Right cardiac atrium (tissue), 5 donors: Measurements from ENCODE around the gene TMEM121B. TPM values are rescaled to one million over a fixed set of nuclear protein-coding genes. Genes with fewer than 3 reads are reported as not detected.
A peak's percentile ranks its signal among the peaks of the same experiment; 100 is the strongest.
"Not testable (repeated sequence)": the region's sequence is repeated elsewhere in the genome, so short reads cannot be mapped to it uniquely, and the experiment has no call there.

ENCODE experiments used
- ATAC-seq, 2 donors: fragments of 200-7000 bp; cut with Tn5 transposase; one replicate each; pipeline versions ENCODE4 v1.8.0 to v1.9.1; 2020; ENCODE audit warnings: moderate library complexity in 2 of 2, mild to moderate bottlenecking in 1 of 2
- DNase-seq, 3 donors: peaks; one replicate each; pipeline ENCODE4 v3.0.0-alpha.2; 2020
- H3K27ac ChIP-seq: one replicate; pipeline ENCODE4 v1.5.1; 2013; ENCODE audit warnings: mild to moderate bottlenecking, low read length, control low read depth, moderate library complexity
- H3K27me3 ChIP-seq: one replicate; pipeline ENCODE4 v1.6.1; 2013; ENCODE audit not compliant: control insufficient read depth, insufficient read depth
- H3K4me1 ChIP-seq: one replicate; pipeline ENCODE4 v1.6.1; 2013; ENCODE audit warnings: low read length; ENCODE audit not compliant: control insufficient read depth, insufficient read depth
- H3K4me3 ChIP-seq: one replicate; pipeline ENCODE4 v1.5.1; 2013; ENCODE audit warnings: low read length, control low read depth
- H3K9me3 ChIP-seq: one replicate; pipeline ENCODE4 v1.6.1; 2013; ENCODE audit warnings: low read length; ENCODE audit not compliant: control insufficient read depth
- WGBS: extraction: QIAGEN DNeasy Blood & Tissue Kit; methylation state at CpG from one replicate; pipeline ENCODE4 v1.1.7; 2013; 5-methylcytosine and 5-hydroxymethylcytosine counted together
- intact Hi-C, 4 donors: fragments of 100-400 bp; cut with DNase I; formaldehyde crosslinking; loops; one replicate each; pipeline versions ENCODE4 v1.11.0 to v1.14.0; 2022 to 2023
- polyA plus RNA-seq: library from polyadenylated mRNA; stranded (reverse); fragments of 200-250 nt; gene quantifications from one replicate; pipeline ENCODE4 v1.2.3, GENCODE V29; 2013
- total RNA-seq, 4 donors: library from RNA; stranded (reverse); fragmentation: NEBNext Ultra II Directional; extraction: Animal tissue kit (Norgen Biotek cat#: 25700); gene quantifications; one replicate each; pipeline ENCODE4 v1.2.1, GENCODE V29; 2021
- donor health status: healthy with polysubstance abuse.
- donor health status: DM: no; HTN: yes; CAD: no.
- donor health status: DM: no; HTN: no; CAD: no.
- donor health status: DM: no; HTN: yes; CAD: no; lungs with severe emphysema.
- donor health status: DM: yes; HTN: yes; CAD: no.

The TMEM121B gene
- total and polyA plus RNA-seq, 5 donors, result 0.56 to 1.9 (median 1.1) TPM

GRCh38 chr22:17155941-17156340, 34.8 kb upstream of the TMEM121B start:
- no peak overlapping the region for H3K27ac ChIP-seq
- 79% methylated on average over 3 of the region's 3 CpGs for WGBS
- DNase-seq, result no peak
- no peak overlapping the region for H3K4me3 ChIP-seq
- H3K9me3 ChIP-seq, result no peaks in the 10 kb centered on the region
- no peak for ATAC-seq
- intact Hi-C loops, result no loop called here
- peaks cover 5% of the 10 kb centered on the region for H3K4me1 ChIP-seq
- H3K27me3 ChIP-seq, result no peaks in the 10 kb centered on the region

GRCh38 chr22:17152971-17153370, 31.8 kb upstream of the TMEM121B start:
- intact Hi-C loops, result no loop called here
- Histone ChIP-seq H3K27me3 (no peaks in the 10 kb centered on the region), H3K27ac (no peak overlapping the region), H3K9me3 (no peaks in the 10 kb centered on the region), H3K4me1 (peaks cover 3% of the 10 kb centered on the region), H3K4me3 (no peak overlapping the region)
- WGBS, result 58% methylated on average over 3 of the region's 3 CpGs
- ATAC-seq, result peak in 1 of 2 donors; percentile 31
- no peak for DNase-seq

GRCh38 chr22:17152340-17152739, 31.2 kb upstream of the TMEM121B start:
- Histone ChIP-seq H3K4me1 (peaks cover 3% of the 10 kb centered on the region), H3K9me3 (no peaks in the 10 kb centered on the region), H3K4me3 (no peak overlapping the region), H3K27me3 (no peaks in the 10 kb centered on the region), H3K27ac (no peak overlapping the region)
- 82% methylated on average over 6 of the region's 6 CpGs for WGBS
- DNase-seq, result no peak
- ATAC-seq, result peak in 1 of 2 donors; percentile 38
- intact Hi-C loops, result no loop called here

- Histone ChIP-seq H3K9me3 (no peaks in the 10 kb centered on the region), H3K4me3 (no peak overlapping the region), H3K27me3 (no peaks in the 10 kb centered on the region), H3K27ac (no peak overlapping the region), H3K4me1 (peaks cover 3% of the 10 kb centered on the region)
- WGBS, result 82% methylated on average over 9 of the region's 9 CpGs
- intact Hi-C loops, result no loop called here
- DNase-seq (no peak), ATAC-seq (no peak)
These were observed 28.1 kb upstream of the TMEM121B start for GRCh38 chr22:17149076-17149815.

- H3K4me3 ChIP-seq, DNase-seq, ATAC-seq, H3K4me1 ChIP-seq, H3K9me3 ChIP-seq, intact Hi-C loops, H3K27ac ChIP-seq, H3K27me3 ChIP-seq: not testable (repeated sequence)
- WGBS, result 98% methylated on average over 30 of the region's 30 CpGs
These were observed 26.3 kb upstream of the TMEM121B start for GRCh38 chr22:17147458-17147857.

GRCh38 chr22:17145021-17145680, 24.0 kb upstream of the TMEM121B start:
- no peaks in the 10 kb centered on the region for H3K27me3 ChIP-seq
- no peak overlapping the region for H3K27ac ChIP-seq
- H3K9me3 ChIP-seq, result no peaks in the 10 kb centered on the region
- H3K4me1 ChIP-seq, result no peaks in the 10 kb centered on the region
- intact Hi-C loops, result no loop called here
- 93% methylated on average over 8 of the region's 8 CpGs for WGBS
- H3K4me3 ChIP-seq, result no peak overlapping the region
- no peak for DNase-seq
- no peak for ATAC-seq

- Histone ChIP-seq H3K4me1 (no peaks in the 10 kb centered on the region), H3K9me3 (no peaks in the 10 kb centered on the region), H3K4me3 (no peak overlapping the region), H3K27me3 (no peaks in the 10 kb centered on the region), H3K27ac (no peak overlapping the region)
- WGBS, result 84% methylated on average over 8 of the region's 8 CpGs
- no peak for DNase-seq
- intact Hi-C loops, result no loop called here
- no peak for ATAC-seq
These were observed 22.7 kb upstream of the TMEM121B start for GRCh38 chr22:17143826-17144225.

- no peaks in the 10 kb centered on the region for H3K9me3 ChIP-seq
- WGBS, result 93% methylated on average over 9 of the region's 9 CpGs
- H3K27me3 ChIP-seq, result no peaks in the 10 kb centered on the region
- no peak for DNase-seq
- no peak overlapping the region for H3K27ac ChIP-seq
- H3K4me1 ChIP-seq, result no peaks in the 10 kb centered on the region
- intact Hi-C loops, result no loop called here
- no peak for ATAC-seq
- H3K4me3 ChIP-seq, result no peak overlapping the region
These were observed 21.9 kb upstream of the TMEM121B start for GRCh38 chr22:17143101-17143500.

- Histone ChIP-seq H3K9me3 (no peaks in the 10 kb centered on the region), H3K4me1 (no peaks in the 10 kb centered on the region), H3K27ac (no peak overlapping the region), H3K4me3 (no peak overlapping the region), H3K27me3 (no peaks in the 10 kb centered on the region)
- intact Hi-C loops, result no loop called here
- 94% methylated on average over 9 of the region's 9 CpGs for WGBS
- no peak for DNase-seq
- peak in 1 of 2 donors; percentile 12 for ATAC-seq
These were observed 19.9 kb upstream of the TMEM121B start for GRCh38 chr22:17140826-17141766.

GRCh38 chr22:17140022-17140421, 18.9 kb upstream of the TMEM121B start:
- Histone ChIP-seq H3K4me1 (no peaks in the 10 kb centered on the region), H3K27me3 (no peaks in the 10 kb centered on the region), H3K27ac (no peak overlapping the region), H3K4me3 (no peak overlapping the region), H3K9me3 (no peaks in the 10 kb centered on the region)
- DNase-seq (peak in 1 of 3 donors; percentile 56), ATAC-seq (peak; percentile 73 to 81)
- 38% methylated on average over 8 of the region's 8 CpGs for WGBS
- intact Hi-C loops, result no loop called here

- H3K27ac ChIP-seq, result no peak overlapping the region
- no peaks in the 10 kb centered on the region for H3K9me3 ChIP-seq
- 89% methylated on average over 11 of the region's 11 CpGs for WGBS
- H3K4me1 ChIP-seq, result no peaks in the 10 kb centered on the region
- H3K4me3 ChIP-seq, result no peak overlapping the region
- no peak for DNase-seq
- ATAC-seq, result no peak
- H3K27me3 ChIP-seq, result no peaks in the 10 kb centered on the region
- intact Hi-C loops, result no loop called here
These were observed 17.4 kb upstream of the TMEM121B start for GRCh38 chr22:17138513-17138912.
